ENCODE measurements around the gene ZNF205. TPM values are rescaled to one million over a fixed set of nuclear protein-coding genes. Genes with fewer than 3 reads are reported as not detected.
A peak's percentile ranks its signal among the peaks of the same experiment; 100 is the strongest.

The ZNF205 gene
- total and polyA plus RNA-seq, 2 experiments from 2014 or later, result 16.6 to 29.1 TPM

- TF ChIP-seq ZNF462 (CRISPR knock-in tag; IDR thresholded peaks at IDR 0.05), result no peak
These were observed 2.6 kb downstream of the ZNF205 start (continued) for GRCh38 chr16:3115003-3115402.

GRCh38 chr16:3115561-3115960 lies 3.2 kb downstream of the ZNF205 start:
- peak; percentile 42 to 80 for TF ChIP-seq CTCF (conservative IDR thresholded peaks at IDR 0.05; ENCODE audit: low read depth in 2 of 2)
- TF ChIP-seq EZH2phosphoT487 (IDR thresholded peaks at IDR 0.05; ENCODE audit: unreplicated experiment), result no peak
- Histone ChIP-seq H3K27ac (ENCODE audit: low read depth) (no peak overlapping the region), H3K79me2 (replicated peaks; ENCODE audit: insufficient read depth) (peaks cover 22% of the 10 kb centered on the region), H3K4me2 (no peak overlapping the region), H3K36me3 (ENCODE audit: insufficient read depth) (peaks cover 9% of the 10 kb centered on the region; the same call in 1 of the 2 replicates), H3K4me3 (no peak overlapping the region), H3K4me1 (ENCODE audit: insufficient read depth) (peaks cover 16% of the 10 kb centered on the region; the same call in 1 of the 2 replicates), H3F3A (replicated peaks; ENCODE audit: low read depth) (peaks cover 7% of the 10 kb centered on the region; the same call in 1 of the 2 replicates), H2AFZ (no peak overlapping the region), H3K27me3 (ENCODE audit: insufficient read depth) (no peaks in the 10 kb centered on the region), H3K9me2 (ENCODE audit: insufficient read depth) (no peaks in the 10 kb centered on the region), H4K20me1 (replicated peaks; ENCODE audit: insufficient read depth) (no peaks in the 10 kb centered on the region)
- Mint-ChIP-seq H3K27me3 (ENCODE audit: insufficient read depth, low read depth, poor library complexity) (peaks cover 6% of the 10 kb centered on the region), H3K9me3 (no peaks in the 10 kb centered on the region), H3K36me3 (ENCODE audit: low read depth) (peaks cover 32% of the 10 kb centered on the region), H3K4me3 (no peak overlapping the region), H3K27ac (no peak overlapping the region), H3K4me1 (peaks cover 16% of the 10 kb centered on the region)
- ATAC-seq (peak; percentile 34), DNase-seq (ENCODE audit: low spot score) (peak; percentile 56)
